NCI-H187 treated with DMSO at 0.1 percent for 48 hours (cell line): ENCODE data around the gene SEC23B.
A peak's percentile ranks its signal among the peaks of the same experiment; 100 is the strongest.

ENCODE experiments used
- DNase-seq: peaks from one replicate; lab custom pipeline; 2025; lab: John Stamatoyannopoulos, UW

Gene SEC23B

GRCh38 chr20:18587665-18588573, 80.2 kb downstream of the SEC23B start, which contains the start of gene DTD1:
Gene DTD1 (plus strand): TSS chr20:18588054. CDS start chr20:18588073, 19 bp downstream.
- DNase-seq: peak; percentile 9

- DNase-seq: no peak
Measured at GRCh38 chr20:18588574-18588933, 80.8 kb downstream of the SEC23B start.

DNA sequence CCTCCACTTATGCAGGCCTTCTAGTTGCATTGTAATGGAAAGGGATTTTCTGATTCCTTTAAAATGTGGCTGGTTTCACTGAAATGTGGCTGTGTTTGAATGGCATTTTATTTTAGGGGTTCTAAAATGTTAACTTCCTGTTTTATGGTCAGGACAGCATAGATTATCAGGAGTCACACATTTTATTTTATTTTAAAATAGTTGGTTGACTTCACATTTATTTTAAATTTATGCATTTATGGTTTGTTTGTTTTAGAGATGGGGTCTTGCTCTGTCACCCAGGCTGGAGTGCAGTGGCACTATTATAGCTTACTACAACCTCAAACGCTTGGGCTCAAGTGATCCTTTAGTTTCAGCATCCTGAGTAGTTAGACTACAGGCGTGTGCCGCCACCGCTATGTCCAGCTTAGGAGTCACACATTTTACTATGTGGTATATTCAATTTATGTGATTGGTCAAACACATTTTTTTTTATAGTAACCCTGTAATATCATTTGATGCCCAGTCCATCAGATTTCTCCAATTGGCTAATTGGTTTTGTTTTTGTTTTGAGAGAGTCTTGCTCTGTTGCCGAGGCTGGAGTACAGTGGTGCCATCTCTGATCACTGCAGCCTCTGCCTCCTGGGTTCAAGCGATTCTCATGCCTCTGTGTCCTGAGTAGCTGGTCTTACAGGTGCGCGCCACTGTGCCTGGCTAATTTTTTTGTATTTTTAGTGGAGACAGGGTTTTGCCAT, 82.4 kb downstream of the SEC23B start:
- DNase-seq: no peak

DNA sequence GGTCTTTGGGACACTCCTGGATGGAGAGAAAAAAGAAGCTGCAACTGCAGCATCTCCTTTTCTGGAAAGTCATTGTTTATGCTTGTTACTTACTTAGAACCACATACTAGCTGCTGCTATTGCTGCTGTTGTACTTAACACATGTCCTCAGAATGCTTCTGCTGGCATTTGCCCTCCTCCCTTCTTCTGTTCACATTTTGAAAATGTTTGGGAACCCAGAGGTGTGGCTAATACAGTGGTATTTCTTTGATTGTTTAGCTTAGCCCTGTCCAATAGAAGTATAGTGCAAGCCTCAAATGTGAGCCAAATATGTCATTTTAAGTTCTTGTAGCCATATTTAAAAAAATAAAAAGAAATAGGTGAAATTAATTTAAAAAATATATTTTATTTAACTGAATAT, 88.5 kb downstream of the SEC23B start:
- DNase-seq: no peak

GRCh38 chr20:18609741-18610140, 102.0 kb downstream of the SEC23B start:
- no peak for DNase-seq
